DMS79 (cell line): ENCODE results near the gene KDM2A.

Source experiments
- DNase-seq: peaks from one replicate; lab custom pipeline; 2025; lab: John Stamatoyannopoulos, UW

The KDM2A gene

GRCh38 chr11:67118801-67119584 is at the start of gene KDM2A:
Gene KDM2A (plus strand): TSS chr11:67119263. CDS start chr11:67121317, 2,054 bp downstream.
- peak; percentile 97 for DNase-seq

- no peak for DNase-seq
Measured at GRCh38 chr11:67071420-67072284, 47.4 kb upstream of the KDM2A start.

DNA sequence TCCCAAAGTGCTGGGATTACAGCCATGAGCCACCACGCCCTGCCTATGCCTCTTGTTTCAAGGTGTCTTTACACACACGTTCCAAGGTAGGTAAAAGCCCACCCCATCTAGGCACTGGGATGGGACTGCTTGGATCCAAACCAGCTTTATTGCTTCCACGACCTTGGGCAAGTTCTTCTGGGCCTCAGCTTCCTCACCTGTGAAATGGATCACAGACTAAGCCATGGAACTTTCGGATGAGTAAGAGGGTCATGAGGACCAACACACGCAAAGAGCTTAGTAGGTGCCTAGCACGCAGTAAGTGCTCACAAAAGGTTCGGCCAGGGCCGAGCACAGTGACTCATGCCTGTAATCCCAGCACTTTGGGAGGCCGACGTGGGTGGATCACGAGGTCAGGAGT is 46.8 kb upstream of the KDM2A start:
- DNase-seq = no peak

DNA sequence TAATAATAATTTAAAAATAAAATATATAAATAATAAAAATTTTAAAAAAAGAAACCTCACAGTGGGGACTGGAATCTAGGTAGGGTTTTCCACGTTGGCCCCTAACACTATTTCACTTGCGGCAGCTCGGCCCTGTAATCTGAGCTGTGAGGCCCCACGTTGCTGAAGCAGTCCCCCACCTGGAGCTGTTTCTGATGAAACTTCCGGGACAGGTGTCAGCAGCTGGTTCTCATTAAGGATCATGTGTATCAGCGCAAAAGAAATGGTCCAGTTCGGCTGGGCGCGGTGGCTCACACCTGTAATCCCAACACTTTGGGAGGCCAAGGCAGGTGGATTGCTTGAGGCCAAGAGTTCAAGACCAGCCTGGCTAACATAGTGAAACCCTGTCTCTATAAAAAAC is 45.2 kb upstream of the KDM2A start:
- no peak for DNase-seq

- DNase-seq = no peak
Measured at GRCh38 chr11:67076202-67076601, 42.9 kb upstream of the KDM2A start.

GRCh38 chr11:67079065-67079705 is 39.9 kb upstream of the KDM2A start:
- DNase-seq = no peak

GRCh38 chr11:67082071-67082791 is 36.8 kb upstream of the KDM2A start:
- DNase-seq = peak; percentile 26

DNA sequence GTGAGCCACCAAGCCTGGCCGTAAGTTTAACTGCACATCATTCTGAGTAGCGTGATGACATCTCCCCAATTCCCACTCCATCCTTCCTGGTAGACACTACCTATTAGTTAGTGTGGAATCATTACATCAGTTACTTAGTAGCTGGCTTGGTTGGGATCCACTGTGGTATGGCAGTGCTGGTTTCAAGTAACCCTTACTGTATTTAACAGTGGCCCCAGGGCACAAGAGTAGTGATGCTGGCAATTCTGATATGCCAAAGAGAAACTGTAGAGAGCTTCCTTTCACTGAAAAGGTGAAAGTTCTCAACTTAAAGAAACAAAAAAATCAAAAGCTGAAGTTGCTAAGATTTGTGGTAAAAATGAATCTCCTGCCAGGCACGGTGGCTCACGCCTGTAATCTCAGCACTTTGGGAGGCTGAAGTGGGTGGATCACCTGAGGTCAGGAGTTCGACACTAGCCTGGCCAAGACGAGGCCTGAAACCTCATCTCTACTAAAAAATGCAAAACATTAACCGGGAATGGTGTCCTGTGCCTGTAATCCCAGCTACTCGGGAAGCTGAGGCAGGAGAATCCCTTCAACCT is 35.2 kb upstream of the KDM2A start:
- no peak for DNase-seq

- no peak for DNase-seq
Measured at GRCh38 chr11:67085617-67086016, 33.4 kb upstream of the KDM2A start.

DNA sequence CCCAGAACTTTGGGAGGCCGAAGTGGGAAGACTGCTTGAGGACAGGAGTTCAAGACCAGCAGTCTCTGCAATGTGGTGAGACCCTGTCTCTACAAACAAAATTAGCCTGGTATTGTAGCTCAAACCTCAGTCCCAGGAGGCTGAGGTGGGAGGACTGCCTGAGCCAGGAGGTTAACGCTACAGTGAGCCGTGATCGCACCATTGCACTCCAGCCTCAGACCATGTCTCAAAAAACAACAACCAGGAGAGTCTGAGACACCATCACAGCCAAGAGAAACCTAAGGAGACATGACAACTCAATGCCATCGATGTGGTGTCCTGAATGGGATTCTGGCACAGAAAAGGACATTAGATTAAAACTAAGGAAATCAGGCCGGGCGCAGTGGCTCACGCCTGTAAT is 28.3 kb upstream of the KDM2A start:
- DNase-seq = no peak

GRCh38 chr11:67095214-67095507 is 23.9 kb upstream of the KDM2A start:
- no peak for DNase-seq

GRCh38 chr11:67098799-67099429 is 20.1 kb upstream of the KDM2A start:
- DNase-seq = no peak

- no peak for DNase-seq
Measured at GRCh38 chr11:67099831-67100324, 19.2 kb upstream of the KDM2A start.

DNA sequence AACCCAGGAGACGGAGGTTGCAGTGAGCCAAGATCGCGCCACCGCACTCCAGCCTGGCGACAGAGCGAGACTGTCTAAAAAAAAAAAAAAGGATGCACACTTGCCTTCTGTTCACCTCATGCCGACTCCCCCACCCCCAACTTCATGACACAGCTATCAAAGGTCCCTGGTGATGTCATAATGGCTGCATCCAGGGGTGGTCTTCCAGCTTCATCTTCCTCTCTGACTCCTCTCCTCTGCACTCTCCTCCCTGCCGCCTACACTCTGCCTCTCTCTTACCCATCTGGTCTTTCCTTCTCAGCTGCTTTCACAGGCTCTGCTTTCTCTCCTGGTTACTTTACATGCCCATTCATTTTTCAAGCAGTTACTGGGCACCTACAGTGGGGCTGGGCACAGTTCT is 16.4 kb upstream of the KDM2A start:
- no peak for DNase-seq

- no peak for DNase-seq
Measured at GRCh38 chr11:67105964-67106363, 13.1 kb upstream of the KDM2A start.

DNA sequence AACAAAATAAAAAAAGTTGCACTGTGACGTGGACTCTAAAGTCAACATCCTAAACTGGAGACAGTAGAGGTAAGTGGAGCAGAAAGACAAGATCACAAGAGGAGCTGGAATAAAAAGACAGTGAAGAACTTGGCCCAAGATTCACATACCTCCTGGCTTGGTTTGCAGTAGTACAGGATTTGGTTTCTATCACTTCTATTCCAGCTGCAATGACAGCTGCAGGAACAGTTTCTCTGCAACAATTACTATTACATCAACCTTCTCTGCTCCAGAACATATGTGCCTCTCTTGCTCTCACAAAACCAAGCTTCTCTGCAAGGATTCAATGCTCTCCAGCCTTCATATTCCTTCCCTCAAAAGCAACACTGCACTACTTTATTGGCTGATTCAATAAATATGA is 7.8 kb upstream of the KDM2A start:
- no peak for DNase-seq

DNA sequence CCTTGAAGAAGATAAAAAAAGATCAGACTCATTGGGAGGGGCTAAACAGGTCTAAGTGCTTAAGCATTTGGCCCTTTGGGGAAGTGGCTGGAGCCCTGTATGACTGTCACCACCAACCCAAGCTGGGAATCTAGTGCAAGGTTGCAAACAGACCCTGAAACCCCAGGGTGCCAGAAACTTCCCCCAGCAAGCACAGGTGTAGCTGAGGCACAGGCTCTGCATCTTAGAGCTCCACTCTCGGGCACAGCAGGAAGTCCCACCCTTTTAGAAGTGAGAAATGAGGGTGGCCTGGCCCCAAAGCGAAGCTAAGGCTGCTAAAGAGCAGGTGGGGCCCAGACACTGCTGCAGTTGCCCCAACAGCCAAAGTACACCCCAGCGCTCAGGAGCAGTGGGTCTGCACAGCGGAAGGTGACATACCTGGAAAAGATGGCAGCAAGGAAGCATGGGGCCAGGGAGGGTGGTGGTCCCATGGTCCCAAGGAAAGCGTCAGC is 5.8 kb upstream of the KDM2A start:
- DNase-seq = no peak

DNA sequence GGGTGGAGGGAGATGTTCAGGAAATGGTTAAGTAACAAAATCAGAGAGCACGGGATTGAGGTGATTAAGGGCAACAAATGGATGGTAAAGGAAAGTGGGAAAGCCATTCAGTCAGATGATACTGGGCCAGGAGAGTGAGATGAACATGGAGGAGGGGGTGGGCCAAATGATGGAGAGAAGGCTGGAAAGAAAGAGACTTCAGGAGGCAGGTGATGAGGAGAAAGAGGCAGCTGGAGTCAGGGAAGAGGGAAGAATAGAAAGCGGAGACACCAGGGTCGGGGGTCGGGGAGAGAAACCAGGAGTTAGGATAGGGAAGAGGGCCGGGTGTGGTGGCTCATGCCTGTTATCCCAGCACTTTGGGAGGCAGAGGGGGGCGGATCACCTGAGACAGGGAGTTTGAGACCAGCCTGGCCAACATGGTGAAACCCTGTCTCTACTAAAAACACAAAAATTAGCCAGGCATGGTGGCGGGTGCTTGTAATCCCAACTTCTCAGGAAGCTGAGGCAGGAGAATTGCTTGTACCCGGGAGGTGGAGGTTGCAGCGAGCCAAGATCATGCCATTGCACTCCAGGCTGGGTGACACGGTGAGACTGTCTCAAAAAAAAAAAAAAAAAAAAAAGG is 4.7 kb upstream of the KDM2A start:
- DNase-seq = no peak

- DNase-seq = no peak
Measured at GRCh38 chr11:67116758-67117105, 2.3 kb upstream of the KDM2A start.

GRCh38 chr11:67117176-67117575 is 1.9 kb upstream of the KDM2A start:
- DNase-seq = no peak
